OCI-LY3 (cell line): ENCODE results near the gene PIEZO1.

ENCODE experiments used
- EZH2phosphoT487 ChIP-seq: fragments of 200-600 bp; shearing (Covaris generic); IDR thresholded peaks from 2 replicates; pipeline ENCODE4 v1.6.1; 2018; ENCODE audit warnings: antibody characterized with exemption, mixed run types, low read depth
- TF ChIP-seq, protein P1 (sequence below): fragments of 200-600, 300-600 bp; sonication (generic); IDR thresholded peaks from 2 replicates; pipeline ENCODE4 v1.5.1; 2014; ENCODE audit warnings: antibody characterized with exemption, low read length, low read depth

DNA sequence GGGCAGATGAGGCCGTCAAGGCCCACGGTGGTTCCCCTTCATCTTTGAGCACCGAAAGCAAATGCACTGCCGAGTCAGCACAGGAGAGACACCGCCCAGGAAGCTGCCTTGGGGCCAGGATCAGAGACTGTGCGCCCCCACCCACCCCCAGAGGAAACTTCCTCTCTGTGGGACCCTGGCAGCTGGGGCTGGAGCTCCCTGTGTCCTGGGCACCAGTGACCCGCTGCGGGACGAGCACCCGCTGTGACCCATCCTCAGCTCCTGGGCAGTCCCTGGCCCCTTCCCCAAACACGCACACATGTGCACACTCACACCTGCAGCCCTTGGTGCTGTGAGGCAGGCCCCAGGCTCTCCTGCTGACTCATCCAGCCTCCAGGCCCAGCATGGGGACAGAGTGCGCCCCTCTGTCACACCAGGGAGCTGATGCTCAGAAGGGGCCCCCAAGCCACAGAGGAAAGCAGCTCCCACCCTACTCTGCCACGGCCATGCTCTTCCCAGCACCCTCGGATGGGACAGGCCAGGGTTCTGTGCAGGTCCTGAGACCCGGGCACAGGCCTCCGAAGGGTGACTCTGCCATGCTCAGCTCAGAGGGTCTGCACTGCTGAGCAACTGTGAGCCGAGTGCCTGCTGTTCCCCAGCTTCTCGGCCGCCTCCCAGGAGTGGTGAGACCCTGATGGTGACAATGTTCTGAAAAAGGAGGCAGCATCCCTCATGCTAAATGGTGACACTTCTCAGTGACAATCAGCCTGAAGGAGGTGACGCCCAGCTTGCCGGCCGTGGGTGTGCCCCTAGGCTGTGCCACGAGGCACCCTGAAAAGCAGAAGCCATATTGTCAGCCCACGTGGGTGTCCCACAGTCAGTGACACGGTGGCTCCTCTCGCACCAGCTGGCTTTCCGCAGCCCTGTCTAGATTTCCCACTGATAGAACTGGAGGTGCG lies 3.6 kb downstream of the PIEZO1 start:
- TF ChIP-seq, protein P1, sequence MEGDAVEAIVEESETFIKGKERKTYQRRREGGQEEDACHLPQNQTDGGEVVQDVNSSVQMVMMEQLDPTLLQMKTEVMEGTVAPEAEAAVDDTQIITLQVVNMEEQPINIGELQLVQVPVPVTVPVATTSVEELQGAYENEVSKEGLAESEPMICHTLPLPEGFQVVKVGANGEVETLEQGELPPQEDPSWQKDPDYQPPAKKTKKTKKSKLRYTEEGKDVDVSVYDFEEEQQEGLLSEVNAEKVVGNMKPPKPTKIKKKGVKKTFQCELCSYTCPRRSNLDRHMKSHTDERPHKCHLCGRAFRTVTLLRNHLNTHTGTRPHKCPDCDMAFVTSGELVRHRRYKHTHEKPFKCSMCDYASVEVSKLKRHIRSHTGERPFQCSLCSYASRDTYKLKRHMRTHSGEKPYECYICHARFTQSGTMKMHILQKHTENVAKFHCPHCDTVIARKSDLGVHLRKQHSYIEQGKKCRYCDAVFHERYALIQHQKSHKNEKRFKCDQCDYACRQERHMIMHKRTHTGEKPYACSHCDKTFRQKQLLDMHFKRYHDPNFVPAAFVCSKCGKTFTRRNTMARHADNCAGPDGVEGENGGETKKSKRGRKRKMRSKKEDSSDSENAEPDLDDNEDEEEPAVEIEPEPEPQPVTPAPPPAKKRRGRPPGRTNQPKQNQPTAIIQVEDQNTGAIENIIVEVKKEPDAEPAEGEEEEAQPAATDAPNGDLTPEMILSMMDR = no peak
- TF ChIP-seq EZH2phosphoT487 = no peak
